C4-2B (cell line): ENCODE results near the gene SYT12.

Experiments
- H3K27ac ChIP-seq: fragments of 450-650 bp; 2 replicates; pipeline ENCODE4 v1.5.1; 2017
- CTCF ChIP-seq: fragments of 450-650 bp; conservative IDR thresholded peaks from 2 replicates; pipeline ENCODE4 v1.5.1; 2017; ENCODE audit warnings: mild to moderate bottlenecking
- ZFX ChIP-seq: fragments of 450-650 bp; IDR thresholded peaks from 2 replicates; pipeline ENCODE4 v1.6.1; 2017

Gene SYT12

GRCh38 chr11:67015048-67015447 lies 7.9 kb upstream of the SYT12 start:
- no peak overlapping the region for H3K27ac ChIP-seq
- TF ChIP-seq CTCF: no peak
- no peak for TF ChIP-seq ZFX

- TF ChIP-seq ZFX: no peak
- TF ChIP-seq CTCF: no peak
- no peak overlapping the region for H3K27ac ChIP-seq
These were observed 6.4 kb upstream of the SYT12 start for GRCh38 chr11:67016550-67016949.

- TF ChIP-seq ZFX (no peak), CTCF (no peak)
- no peak overlapping the region for H3K27ac ChIP-seq
These were observed 2.0 kb upstream of the SYT12 start for GRCh38 chr11:67020949-67021348.

- no peak overlapping the region for H3K27ac ChIP-seq
- no peak for TF ChIP-seq CTCF
- TF ChIP-seq ZFX: no peak
These were observed 497 bp upstream of the SYT12 start for GRCh38 chr11:67022341-67022933.

GRCh38 chr11:67023957-67024353 lies 1.0 kb downstream of the SYT12 start:
- H3K27ac ChIP-seq: no peak overlapping the region

GRCh38 chr11:67024410-67024809 lies 1.5 kb downstream of the SYT12 start:
- no peak overlapping the region for H3K27ac ChIP-seq
- TF ChIP-seq CTCF (no peak), ZFX (no peak)

More at GRCh38 chr11:67023957-67024353, 1.0 kb downstream of the SYT12 start:
- no peak for TF ChIP-seq CTCF
- TF ChIP-seq ZFX: no peak

GRCh38 chr11:67024966-67025365 lies 2.0 kb downstream of the SYT12 start:
- no peak overlapping the region for H3K27ac ChIP-seq
- TF ChIP-seq CTCF: no peak
- TF ChIP-seq ZFX: no peak
